Esophagus muscularis mucosa (tissue), 4 donors: ENCODE results near the gene ITPKB. TPM values are rescaled to one million over a fixed set of nuclear protein-coding genes. Genes with fewer than 3 reads are reported as not detected.

Experiments used
- DNase-seq: peaks from one replicate; pipeline ENCODE4 v3.0.0-alpha.2; 2017; ENCODE audit errors: extremely low spot score
- H3K27ac ChIP-seq, 4 donors: fragments of 200-600 bp; sonication (generic); replicated peaks in 1 of 4; 1 replicate in 3 of 4; 2 replicates in 1 of 4; pipeline ENCODE4 v1.5.1; 2016 to 2019; ENCODE audit warnings: mild to moderate bottlenecking in 1 of 4
- H3K27me3 ChIP-seq, 4 donors: fragments of 200-600 bp; sonication (generic); one replicate each; pipeline versions ENCODE4 v1.5.1 to v1.6.0; 2016 to 2019
- H3K36me3 ChIP-seq, 4 donors: fragments of 200-600 bp; sonication (generic); one replicate each; pipeline ENCODE4 v1.5.1; 2016 to 2019
- H3K4me1 ChIP-seq, 4 donors: fragments of 200-600 bp; sonication (generic); one replicate each; pipeline ENCODE4 v1.5.1; 2016 to 2019
- H3K4me3 ChIP-seq, 4 donors: fragments of 200-600 bp; sonication (generic); 1 replicate in 2 of 4; 2 replicates in 2 of 4; pipeline ENCODE4 v1.5.1; 2016 to 2019; ENCODE audit warnings: mild to moderate bottlenecking in 4 of 4, moderate library complexity in 1 of 4
- H3K9me3 ChIP-seq, 4 donors: fragments of 200-600 bp; sonication (generic); 1 replicate in 3 of 4; 2 replicates in 1 of 4; pipeline ENCODE4 v1.5.1; 2016 to 2019
- CTCF ChIP-seq, 3 experiments: fragments of 200-600 bp in 2 of 3; fragments of 450-650 bp in 1 of 3; sonication (generic) in 2 of 3; IDR thresholded peaks; one replicate each; pipeline ENCODE4 v1.5.1; 2017 to 2019; ENCODE audit warnings: antibody characterized with exemption in 3 of 3, mild to moderate bottlenecking in 2 of 3, moderate library complexity in 1 of 3
- EP300 ChIP-seq: sonication (generic); formaldehyde crosslinking; IDR thresholded peaks from one replicate; pipeline ENCODE4 v1.6.1; 2017; ENCODE audit warnings: antibody characterized with exemption
- POLR2A ChIP-seq: fragments of 450-650 bp; IDR thresholded peaks from one replicate; pipeline ENCODE4 v1.6.1; 2017; ENCODE audit warnings: antibody characterized with exemption, moderate library complexity, mild to moderate bottlenecking, low read depth
- POLR2AphosphoS5 ChIP-seq, 2 donors: sonication (generic); formaldehyde crosslinking; IDR thresholded peaks; one replicate each; pipeline ENCODE4 v1.6.1; 2017; ENCODE audit warnings: antibody characterized with exemption in 2 of 2
- WGBS: methylation state at CpG from one replicate; pipeline ENCODE4 v1.1.5; 2018; 5-methylcytosine and 5-hydroxymethylcytosine counted together
- intact Hi-C: fragments of 100-400 bp; cut with DNase I; formaldehyde crosslinking; loops from one replicate; pipeline ENCODE4 v1.15.1; 2023
- total RNA-seq, 4 donors: library from RNA; depleted of rRNA; stranded (reverse); fragments of >200 nt; gene quantifications; one replicate each; pipeline versions ENCODE4 v1.1.0 to v1.2.1, GENCODE V29; 2016

The ITPKB gene
- total RNA-seq, 4 donors from 2014 or later: 71.1 to 156 (median 116) TPM

GRCh38 chr1:226611301-226611700 lies 127.8 kb downstream of the ITPKB start:
- TF ChIP-seq POLR2AphosphoS5 (IDR thresholded peaks at IDR 0.05) (no peak), POLR2A (no peak), EP300 (no peak), CTCF (IDR thresholded peaks at IDR 0.05) (no peak)
- no peak for DNase-seq
- H3K9me3 ChIP-seq: no peaks in the 10 kb centered on the region
- H3K27ac ChIP-seq: no peak overlapping the region
- no peaks in the 10 kb centered on the region for H3K27me3 ChIP-seq
- WGBS: 59% methylated on average over 8 of the region's 8 CpGs
- intact Hi-C loops: loop anchor here (5.0 kb wide), 1 partner anchor 189 kb away; no protein-coding TSS in a partner anchor
- H3K36me3 ChIP-seq: no peaks in the 10 kb centered on the region
- peaks cover 0 to 20% (median 10%) of the 10 kb centered on the region in 4 donors for H3K4me1 ChIP-seq
- H3K4me3 ChIP-seq: no peak overlapping the region

- no peak for DNase-seq
- Histone ChIP-seq H3K4me3 (no peak overlapping the region), H3K27ac (no peak overlapping the region), H3K9me3 (no peaks in the 10 kb centered on the region), H3K4me1 (peaks cover 0 to 22% (median 15%) of the 10 kb centered on the region in 4 donors), H3K27me3 (no peaks in the 10 kb centered on the region), H3K36me3 (no peaks in the 10 kb centered on the region)
- WGBS: 89% methylated on average over 4 of the region's 7 CpGs
- intact Hi-C loops: loop anchor here (5.0 kb wide), 1 partner anchor 188 kb away; no protein-coding TSS in a partner anchor
- TF ChIP-seq POLR2AphosphoS5 (IDR thresholded peaks at IDR 0.05) (no peak), EP300 (no peak), CTCF (IDR thresholded peaks at IDR 0.05) (no peak), POLR2A (no peak)
These were observed 128.4 kb downstream of the ITPKB start for GRCh38 chr1:226610671-226611070.

GRCh38 chr1:226609836-226610455 lies 129.1 kb downstream of the ITPKB start:
- WGBS: 85% methylated on average over 9 of the region's 11 CpGs
- H3K4me3 ChIP-seq: no peak overlapping the region
- H3K27me3 ChIP-seq: no peaks in the 10 kb centered on the region
- DNase-seq: no peak
- no peak overlapping the region for H3K27ac ChIP-seq
- no peak for TF ChIP-seq POLR2AphosphoS5 (IDR thresholded peaks at IDR 0.05)
- TF ChIP-seq POLR2A: no peak
- H3K4me1 ChIP-seq: peaks cover 4 to 24% (median 20%) of the 10 kb centered on the region in 4 donors
- no peaks in the 10 kb centered on the region for H3K36me3 ChIP-seq
- intact Hi-C loops: loop anchor here (1.0 to 5.0 kb wide), 2 partner anchors 63 to 188 kb away; no protein-coding TSS in a partner anchor
- H3K9me3 ChIP-seq: no peaks in the 10 kb centered on the region

GRCh38 chr1:226608699-226609505 lies 130.2 kb downstream of the ITPKB start:
- WGBS: 68% methylated on average over 13 of the region's 18 CpGs
- H3K9me3 ChIP-seq: no peaks in the 10 kb centered on the region
- H3K36me3 ChIP-seq: no peaks in the 10 kb centered on the region
- H3K27ac ChIP-seq: no peak overlapping the region
- no peak for DNase-seq
- intact Hi-C loops: loop anchor here (1.0 kb wide), 1 partner anchor 62 kb away; no protein-coding TSS in a partner anchor
- TF ChIP-seq EP300: no peak
- TF ChIP-seq CTCF (IDR thresholded peaks at IDR 0.05): peak; percentile 76 to 90 (median 82)
- no peak for TF ChIP-seq POLR2A
- no peak for TF ChIP-seq POLR2AphosphoS5 (IDR thresholded peaks at IDR 0.05)
- peaks cover 15 to 34% (median 30%) of the 10 kb centered on the region in 4 donors for H3K4me1 ChIP-seq
- no peak overlapping the region for H3K4me3 ChIP-seq
- no peaks in the 10 kb centered on the region for H3K27me3 ChIP-seq

- peaks cover 26 to 45% (median 41%) of the 10 kb centered on the region in 4 donors for H3K4me1 ChIP-seq
- TF ChIP-seq EP300 (no peak), POLR2AphosphoS5 (IDR thresholded peaks at IDR 0.05) (no peak), CTCF (IDR thresholded peaks at IDR 0.05) (no peak)
- no peak for DNase-seq
- intact Hi-C loops: no loop called here
- no peaks in the 10 kb centered on the region for H3K9me3 ChIP-seq
- H3K36me3 ChIP-seq: no peaks in the 10 kb centered on the region
- H3K27me3 ChIP-seq: no peaks in the 10 kb centered on the region
- no peak overlapping the region for H3K4me3 ChIP-seq
- no peak overlapping the region for H3K27ac ChIP-seq
- WGBS: no CpG with 5 or more reads among the region's 1 CpG
These were observed 131.3 kb downstream of the ITPKB start for GRCh38 chr1:226607821-226608220.
